Lower leg skin (tissue), 4 donors: Measurements from ENCODE around the gene IL2RA. TPM values are rescaled to one million over a fixed set of nuclear protein-coding genes. Genes with fewer than 3 reads are reported as not detected.

Experiments used
- DNase-seq, 2 donors: peaks; one replicate each; pipeline ENCODE4 v3.0.0-alpha.2; 2019; ENCODE audit warnings: low spot score in 2 of 2
- H3K4me3 ChIP-seq: fragments of 200-600 bp; sonication (generic); 2 replicates; pipeline ENCODE4 v1.5.1; 2017; ENCODE audit warnings: mild to moderate bottlenecking, low read depth; ENCODE audit not compliant: poor library complexity, severe bottlenecking
- CTCF ChIP-seq, 3 donors: fragments of 450-650 bp; IDR thresholded peaks; one replicate each; pipeline ENCODE4 v1.5.1; 2016; ENCODE audit warnings: antibody characterized with exemption in 3 of 3, mild to moderate bottlenecking in 3 of 3, moderate library complexity in 2 of 3
- POLR2A ChIP-seq, 2 donors: fragments of 450-650 bp; IDR thresholded peaks; one replicate each; pipeline ENCODE4 v1.6.1; 2016 to 2017; ENCODE audit warnings: antibody characterized with exemption in 2 of 2, mild to moderate bottlenecking in 1 of 2, moderate library complexity in 1 of 2
- WGBS, 2 donors: methylation state at CpG; one replicate each; pipeline ENCODE4 v1.1.5; 2018; 5-methylcytosine and 5-hydroxymethylcytosine counted together
- intact Hi-C: fragments of 100-400 bp; cut with DNase I; formaldehyde crosslinking; loops from one replicate; pipeline ENCODE4 v1.15.0; 2023; ENCODE audit warnings: low total_unique reads
- total RNA-seq, 4 donors: library from RNA; depleted of rRNA; stranded (reverse); fragments of >200 nt; gene quantifications; one replicate each; pipeline ENCODE4 v1.1.0, GENCODE V29; 2016

IL2RA gene
- total RNA-seq, 4 donors from 2014 or later = 0.10 to 1.3 TPM; not detected in 2

- WGBS, 2 donors = 91% methylated on average over 5 of the region's 5 CpGs
- DNase-seq = no peak
- TF ChIP-seq CTCF (IDR thresholded peaks at IDR 0.05) = no peak
- TF ChIP-seq POLR2A (IDR thresholded peaks at IDR 0.05) = no peak
- intact Hi-C loops = no loop called here
- H3K4me3 ChIP-seq = no peak overlapping the region
Observed at GRCh38 chr10:6040205-6040604, 22.0 kb downstream of the IL2RA start.

- TF ChIP-seq POLR2A (IDR thresholded peaks at IDR 0.05) = no peak
- TF ChIP-seq CTCF (IDR thresholded peaks at IDR 0.05) = no peak
- 94 to 96% methylated on average over 4 of the region's 4 CpGs for WGBS, 2 donors
- H3K4me3 ChIP-seq = no peak overlapping the region
- DNase-seq = peak in 1 of 2 donors; percentile 28
- intact Hi-C loops = no loop called here
Observed at GRCh38 chr10:6039711-6040110, 22.5 kb downstream of the IL2RA start.

GRCh38 chr10:6038071-6038631 is 24.0 kb downstream of the IL2RA start:
- DNase-seq = no peak
- 86% methylated on average over 2 of the region's 2 CpGs for WGBS, 2 donors
- intact Hi-C loops = no loop called here
- H3K4me3 ChIP-seq = no peak overlapping the region
- no peak for TF ChIP-seq CTCF (IDR thresholded peaks at IDR 0.05)
- TF ChIP-seq POLR2A (IDR thresholded peaks at IDR 0.05) = no peak

GRCh38 chr10:6037422-6037821 is 24.7 kb downstream of the IL2RA start:
- no peak for TF ChIP-seq CTCF (IDR thresholded peaks at IDR 0.05)
- TF ChIP-seq POLR2A (IDR thresholded peaks at IDR 0.05) = no peak
- no peak for DNase-seq
- 92 to 93% methylated on average over 8 of the region's 8 CpGs for WGBS, 2 donors
- no peak overlapping the region for H3K4me3 ChIP-seq
- intact Hi-C loops = no loop called here

GRCh38 chr10:6036861-6037321 is 25.3 kb downstream of the IL2RA start:
- H3K4me3 ChIP-seq = no peak overlapping the region
- intact Hi-C loops = no loop called here
- peak in 1 of 2 donors; percentile 77 for DNase-seq
- 57 to 58% methylated on average over 11 of the region's 11 CpGs for WGBS, 2 donors
- TF ChIP-seq POLR2A (IDR thresholded peaks at IDR 0.05) = no peak
- no peak for TF ChIP-seq CTCF (IDR thresholded peaks at IDR 0.05)
